ENCODE data around the gene PPP2R2C.

Gene PPP2R2C

GRCh38 chr4:6461301-6462165 is 10.9 kb downstream of the PPP2R2C start:
- H3K4me3 ChIP-seq (ENCODE audit: low read length) = no peak overlapping the region
- no peak overlapping the region for H3K9ac ChIP-seq (ENCODE audit: low read length)
- H3K27me3 ChIP-seq (ENCODE audit: control insufficient read depth, insufficient read depth, low read length) = peaks cover 3% of the 10 kb centered on the region
- no peak overlapping the region for H3K27ac ChIP-seq (ENCODE audit: low read depth, low read length)
- no peaks in the 10 kb centered on the region for H3K36me3 ChIP-seq (ENCODE audit: control insufficient read depth, insufficient read depth, low read length)
- no peaks in the 10 kb centered on the region for H3K4me1 ChIP-seq (ENCODE audit: control insufficient read depth, insufficient read depth, low read length)

DNA sequence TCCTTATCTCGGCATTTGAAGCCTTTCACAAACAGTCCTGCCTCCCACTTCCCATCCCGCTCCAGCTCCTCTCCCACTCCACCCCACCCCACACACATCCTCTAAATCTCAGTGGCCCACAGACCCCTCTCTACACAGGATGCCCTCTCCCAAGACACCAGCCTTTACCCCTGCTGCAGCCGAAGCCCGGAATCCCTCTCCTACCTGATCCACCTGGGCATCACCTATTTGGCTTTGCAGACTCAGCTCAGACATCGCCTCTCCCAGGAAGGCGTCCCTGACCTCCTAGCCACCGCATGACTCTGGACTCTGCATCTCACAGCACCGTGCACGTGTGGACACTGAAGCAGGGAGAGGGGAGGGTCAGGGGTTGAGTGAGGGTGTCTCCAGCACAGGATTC is 11.5 kb downstream of the PPP2R2C start:
- Histone ChIP-seq H3K36me3 (ENCODE audit: control insufficient read depth, insufficient read depth, low read length) (no peaks in the 10 kb centered on the region), H3K27ac (ENCODE audit: low read depth, low read length) (no peak overlapping the region), H3K4me3 (ENCODE audit: low read length) (no peak overlapping the region), H3K4me1 (ENCODE audit: control insufficient read depth, insufficient read depth, low read length) (no peaks in the 10 kb centered on the region), H3K27me3 (ENCODE audit: control insufficient read depth, insufficient read depth, low read length) (peaks cover 3% of the 10 kb centered on the region), H3K9ac (ENCODE audit: low read length) (no peak overlapping the region)

DNA sequence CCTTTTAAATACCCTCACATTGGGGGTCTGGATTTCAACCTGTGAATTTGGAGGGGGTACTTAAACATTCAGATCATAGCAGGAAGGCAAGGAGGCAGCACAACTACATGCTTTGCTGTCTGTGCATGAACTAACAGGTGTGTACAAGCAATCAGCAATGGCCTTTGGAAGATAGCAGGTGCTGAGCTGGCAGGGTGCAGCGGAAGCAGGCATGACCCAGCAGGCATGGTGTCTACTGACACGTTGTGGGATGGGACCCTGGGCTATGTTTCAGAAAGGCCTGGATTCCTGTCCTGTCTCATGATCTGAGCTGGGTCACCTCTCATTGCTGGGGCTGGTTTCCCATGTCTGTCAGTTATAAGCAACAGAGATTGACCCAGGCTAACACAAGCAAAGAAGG is 13.9 kb downstream of the PPP2R2C start:
- no peaks in the 10 kb centered on the region for H3K36me3 ChIP-seq (ENCODE audit: control insufficient read depth, insufficient read depth, low read length)
- H3K27ac ChIP-seq (ENCODE audit: low read depth, low read length) = no peak overlapping the region
- no peak overlapping the region for H3K9ac ChIP-seq (ENCODE audit: low read length)
- H3K4me3 ChIP-seq (ENCODE audit: low read length) = no peak overlapping the region
- H3K27me3 ChIP-seq (ENCODE audit: control insufficient read depth, insufficient read depth, low read length) = peaks cover 3% of the 10 kb centered on the region
- no peaks in the 10 kb centered on the region for H3K4me1 ChIP-seq (ENCODE audit: control insufficient read depth, insufficient read depth, low read length)

DNA sequence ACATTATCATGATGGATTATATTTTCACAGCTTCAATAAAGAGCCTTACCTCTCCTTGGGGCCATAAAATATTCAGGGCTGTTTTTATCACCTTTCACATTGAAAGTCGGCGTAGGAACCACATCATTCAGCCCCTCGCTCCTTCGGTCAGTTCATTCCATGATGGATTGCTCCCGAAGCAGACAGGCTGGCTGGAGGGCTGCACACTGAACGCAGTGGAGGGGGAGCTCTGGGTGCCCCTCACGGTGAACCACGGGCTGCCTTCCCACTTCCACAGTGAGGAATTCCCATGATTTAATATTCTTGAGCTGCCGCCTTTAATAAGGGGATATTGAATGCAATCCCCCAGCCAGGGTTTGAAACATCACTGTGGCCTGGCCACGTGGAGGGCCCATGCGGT is 16.0 kb downstream of the PPP2R2C start:
- Histone ChIP-seq H3K27me3 (ENCODE audit: control insufficient read depth, insufficient read depth, low read length) (peaks cover 3% of the 10 kb centered on the region), H3K4me1 (ENCODE audit: control insufficient read depth, insufficient read depth, low read length) (no peaks in the 10 kb centered on the region), H3K36me3 (ENCODE audit: control insufficient read depth, insufficient read depth, low read length) (no peaks in the 10 kb centered on the region), H3K9ac (ENCODE audit: low read length) (no peak overlapping the region), H3K27ac (ENCODE audit: low read depth, low read length) (no peak overlapping the region), H3K4me3 (ENCODE audit: low read length) (no peak overlapping the region)

DNA sequence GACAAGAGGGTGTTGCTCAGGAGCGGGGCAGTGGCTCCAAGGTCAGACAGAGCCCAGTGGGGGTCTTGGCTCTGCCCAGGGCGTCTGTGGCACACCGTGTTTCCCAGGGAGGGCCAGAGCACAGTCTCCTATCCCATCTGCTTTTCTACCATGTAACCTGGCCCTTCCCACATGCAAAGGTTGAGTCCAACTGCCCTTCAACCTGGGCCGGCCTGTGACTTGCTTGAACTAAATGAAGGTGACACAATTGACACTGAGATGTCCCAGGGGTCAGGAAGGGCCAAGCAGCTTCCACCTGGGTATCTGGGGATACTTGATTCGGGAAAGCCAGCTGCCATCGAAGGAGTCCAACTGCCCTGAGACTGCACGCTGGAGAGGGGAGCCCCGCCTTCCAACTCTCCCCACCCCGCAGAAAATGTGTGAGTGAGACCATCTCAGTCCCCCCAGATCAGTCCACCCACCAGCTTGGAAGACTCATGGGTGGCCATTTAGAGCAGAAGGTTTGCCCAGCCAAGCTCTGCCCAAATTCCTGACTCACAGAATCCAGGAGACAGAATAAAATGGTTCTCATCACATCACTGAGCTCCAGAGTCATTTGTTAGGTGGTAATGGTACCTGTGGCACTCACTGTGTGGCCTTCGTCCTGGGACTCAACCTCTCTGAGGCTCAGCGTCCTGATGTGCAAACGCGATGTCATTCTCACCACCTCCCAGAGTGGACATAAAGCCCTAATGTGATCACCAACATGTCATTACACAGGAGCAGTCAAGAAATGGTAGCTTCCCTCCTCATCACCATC is 18.1 kb downstream of the PPP2R2C start:
- Histone ChIP-seq H3K36me3 (ENCODE audit: control insufficient read depth, insufficient read depth, low read length) (no peaks in the 10 kb centered on the region), H3K9ac (ENCODE audit: low read length) (no peak overlapping the region), H3K4me1 (ENCODE audit: control insufficient read depth, insufficient read depth, low read length) (no peaks in the 10 kb centered on the region), H3K4me3 (ENCODE audit: low read length) (no peak overlapping the region), H3K27ac (ENCODE audit: low read depth, low read length) (no peak overlapping the region), H3K27me3 (ENCODE audit: control insufficient read depth, insufficient read depth, low read length) (peaks cover 3% of the 10 kb centered on the region)

DNA sequence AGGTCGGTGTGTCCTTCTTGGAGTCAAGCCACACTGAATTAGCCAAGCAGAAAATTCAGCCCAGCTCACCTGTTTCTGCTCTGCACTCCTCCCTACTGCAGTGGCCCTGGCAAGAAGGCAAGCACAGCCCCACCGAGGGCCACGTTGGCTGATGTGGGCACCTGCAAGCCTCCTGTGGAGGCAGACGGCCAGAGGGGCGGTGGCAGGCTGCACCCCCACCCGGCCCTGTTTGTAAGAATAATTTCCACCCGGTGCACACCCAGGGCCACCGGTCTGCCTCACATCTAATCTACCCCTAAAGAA is 18.8 kb downstream of the PPP2R2C start:
- H3K4me3 ChIP-seq (ENCODE audit: low read length) = no peak overlapping the region
- H3K36me3 ChIP-seq (ENCODE audit: control insufficient read depth, insufficient read depth, low read length) = no peaks in the 10 kb centered on the region
- peaks cover 3% of the 10 kb centered on the region for H3K27me3 ChIP-seq (ENCODE audit: control insufficient read depth, insufficient read depth, low read length)
- no peak overlapping the region for H3K27ac ChIP-seq (ENCODE audit: low read depth, low read length)
- H3K9ac ChIP-seq (ENCODE audit: low read length) = no peak overlapping the region
- no peaks in the 10 kb centered on the region for H3K4me1 ChIP-seq (ENCODE audit: control insufficient read depth, insufficient read depth, low read length)

GRCh38 chr4:6452897-6453687 is 19.3 kb downstream of the PPP2R2C start:
- Histone ChIP-seq H3K4me3 (ENCODE audit: low read length) (no peak overlapping the region), H3K36me3 (ENCODE audit: control insufficient read depth, insufficient read depth, low read length) (no peaks in the 10 kb centered on the region), H3K27me3 (ENCODE audit: control insufficient read depth, insufficient read depth, low read length) (no peaks in the 10 kb centered on the region), H3K9ac (ENCODE audit: low read length) (no peak overlapping the region), H3K27ac (ENCODE audit: low read depth, low read length) (no peak overlapping the region), H3K4me1 (ENCODE audit: control insufficient read depth, insufficient read depth, low read length) (no peaks in the 10 kb centered on the region)

- no peaks in the 10 kb centered on the region for H3K27me3 ChIP-seq (ENCODE audit: control insufficient read depth, insufficient read depth, low read length)
- H3K27ac ChIP-seq (ENCODE audit: low read depth, low read length) = no peak overlapping the region
- no peaks in the 10 kb centered on the region for H3K36me3 ChIP-seq (ENCODE audit: control insufficient read depth, insufficient read depth, low read length)
- H3K4me3 ChIP-seq (ENCODE audit: low read length) = no peak overlapping the region
- H3K9ac ChIP-seq (ENCODE audit: low read length) = no peak overlapping the region
- no peaks in the 10 kb centered on the region for H3K4me1 ChIP-seq (ENCODE audit: control insufficient read depth, insufficient read depth, low read length)
These were observed 20.1 kb downstream of the PPP2R2C start for GRCh38 chr4:6452116-6452896.

DNA sequence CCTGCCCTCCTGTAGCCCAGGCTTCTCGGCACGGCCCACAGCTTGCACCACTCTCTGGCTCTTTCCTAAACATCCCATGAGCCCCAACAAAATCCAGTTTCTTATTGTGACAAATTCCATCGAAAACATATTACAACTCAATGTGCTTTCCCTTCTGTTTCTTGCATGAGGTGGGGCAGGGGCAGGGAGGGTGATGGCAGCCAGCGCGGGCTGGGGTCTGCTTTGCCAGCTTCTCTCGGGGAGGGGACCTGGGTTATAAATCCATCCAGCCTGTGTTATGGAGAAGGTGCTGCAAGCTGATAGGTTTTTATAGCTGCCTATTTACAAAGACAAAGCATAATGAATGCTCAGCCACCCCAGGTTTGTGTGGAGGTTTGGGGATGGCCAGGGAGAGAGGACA is 21.1 kb downstream of the PPP2R2C start:
- Histone ChIP-seq H3K36me3 (ENCODE audit: control insufficient read depth, insufficient read depth, low read length) (no peaks in the 10 kb centered on the region), H3K4me3 (ENCODE audit: low read length) (no peak overlapping the region), H3K4me1 (ENCODE audit: control insufficient read depth, insufficient read depth, low read length) (no peaks in the 10 kb centered on the region), H3K27ac (ENCODE audit: low read depth, low read length) (no peak overlapping the region), H3K27me3 (ENCODE audit: control insufficient read depth, insufficient read depth, low read length) (no peaks in the 10 kb centered on the region), H3K9ac (ENCODE audit: low read length) (no peak overlapping the region)

DNA sequence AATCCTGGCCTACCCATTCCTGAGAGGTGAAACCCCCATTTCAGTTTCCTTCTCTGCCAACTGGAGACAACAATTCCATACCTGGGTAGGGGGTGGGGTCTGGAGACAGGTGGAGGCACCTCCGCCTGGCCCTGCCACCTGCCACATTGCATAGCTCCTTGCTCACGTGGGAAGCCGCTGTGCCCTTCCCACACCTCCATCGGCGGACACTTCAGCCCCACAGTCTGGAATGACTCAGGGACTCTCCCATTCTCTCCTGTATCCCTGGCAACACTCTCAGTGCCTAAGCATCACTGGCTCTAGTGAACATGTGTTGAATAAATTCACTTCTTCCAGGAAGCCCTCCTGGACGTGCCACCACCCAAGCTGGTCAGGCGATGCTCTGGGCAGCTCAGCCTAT is 21.7 kb downstream of the PPP2R2C start:
- H3K27me3 ChIP-seq (ENCODE audit: control insufficient read depth, insufficient read depth, low read length) = no peaks in the 10 kb centered on the region
- no peak overlapping the region for H3K4me3 ChIP-seq (ENCODE audit: low read length)
- H3K9ac ChIP-seq (ENCODE audit: low read length) = no peak overlapping the region
- H3K36me3 ChIP-seq (ENCODE audit: control insufficient read depth, insufficient read depth, low read length) = no peaks in the 10 kb centered on the region
- no peaks in the 10 kb centered on the region for H3K4me1 ChIP-seq (ENCODE audit: control insufficient read depth, insufficient read depth, low read length)
- H3K27ac ChIP-seq (ENCODE audit: low read depth, low read length) = no peak overlapping the region

- no peaks in the 10 kb centered on the region for H3K4me1 ChIP-seq (ENCODE audit: control insufficient read depth, insufficient read depth, low read length)
These were observed 22.6 kb downstream of the PPP2R2C start for GRCh38 chr4:6449746-6450369.

More at GRCh38 chr4:6449746-6450369, 22.6 kb downstream of the PPP2R2C start:
- H3K9ac ChIP-seq (ENCODE audit: low read length) = no peak overlapping the region
- no peak overlapping the region for H3K4me3 ChIP-seq (ENCODE audit: low read length)
- no peaks in the 10 kb centered on the region for H3K27me3 ChIP-seq (ENCODE audit: control insufficient read depth, insufficient read depth, low read length)
- no peaks in the 10 kb centered on the region for H3K36me3 ChIP-seq (ENCODE audit: control insufficient read depth, insufficient read depth, low read length)
- H3K27ac ChIP-seq (ENCODE audit: low read depth, low read length) = no peak overlapping the region

All from rectal smooth muscle tissue (tissue), 1 donor.